Uterus (tissue), 2 donors: ENCODE measurements around the gene XAGE2.

ENCODE experiments used
- POLR2A ChIP-seq, 2 donors: fragments of 450-650 bp; IDR thresholded peaks; one replicate each; pipeline ENCODE4 v1.6.1; 2016; ENCODE audit warnings: antibody characterized with exemption in 2 of 2, mild to moderate bottlenecking in 1 of 2, moderate library complexity in 1 of 2
- TF ChIP-seq, protein P1 (sequence below), 4 experiments: fragments of 200-600 bp in 2 of 4; fragments of 450-650 bp in 2 of 4; sonication (generic) in 2 of 4; IDR thresholded peaks; one replicate each; pipeline ENCODE4 v1.5.1; 2016 to 2019; ENCODE audit warnings: antibody characterized with exemption in 4 of 4, mild to moderate bottlenecking in 2 of 4, moderate library complexity in 1 of 4

GRCh38 chrX:52337410-52337809, 31.4 kb upstream of the XAGE2 start:
- TF ChIP-seq, protein P1, sequence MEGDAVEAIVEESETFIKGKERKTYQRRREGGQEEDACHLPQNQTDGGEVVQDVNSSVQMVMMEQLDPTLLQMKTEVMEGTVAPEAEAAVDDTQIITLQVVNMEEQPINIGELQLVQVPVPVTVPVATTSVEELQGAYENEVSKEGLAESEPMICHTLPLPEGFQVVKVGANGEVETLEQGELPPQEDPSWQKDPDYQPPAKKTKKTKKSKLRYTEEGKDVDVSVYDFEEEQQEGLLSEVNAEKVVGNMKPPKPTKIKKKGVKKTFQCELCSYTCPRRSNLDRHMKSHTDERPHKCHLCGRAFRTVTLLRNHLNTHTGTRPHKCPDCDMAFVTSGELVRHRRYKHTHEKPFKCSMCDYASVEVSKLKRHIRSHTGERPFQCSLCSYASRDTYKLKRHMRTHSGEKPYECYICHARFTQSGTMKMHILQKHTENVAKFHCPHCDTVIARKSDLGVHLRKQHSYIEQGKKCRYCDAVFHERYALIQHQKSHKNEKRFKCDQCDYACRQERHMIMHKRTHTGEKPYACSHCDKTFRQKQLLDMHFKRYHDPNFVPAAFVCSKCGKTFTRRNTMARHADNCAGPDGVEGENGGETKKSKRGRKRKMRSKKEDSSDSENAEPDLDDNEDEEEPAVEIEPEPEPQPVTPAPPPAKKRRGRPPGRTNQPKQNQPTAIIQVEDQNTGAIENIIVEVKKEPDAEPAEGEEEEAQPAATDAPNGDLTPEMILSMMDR (IDR thresholded peaks at IDR 0.05) = no peak
- no peak for TF ChIP-seq POLR2A (IDR thresholded peaks at IDR 0.05)
